Dermis blood vessel endothelial cell (primary cell): Measurements from ENCODE around the gene CORIN. TPM values are rescaled to one million over a fixed set of nuclear protein-coding genes. Genes with fewer than 3 reads are reported as not detected.
"Not testable (repeated sequence)": the region's sequence is repeated elsewhere in the genome, so short reads cannot be mapped to it uniquely, and the experiment has no call there.

Experiments used
- DNase-seq: peaks from one replicate; pipeline ENCODE4 v3.0.0; 2010
- total RNA-seq: library from RNA; depleted of rRNA; stranded (reverse); fragments of >200 nt; gene quantifications from 2 replicates; pipeline ENCODE4 v1.2.3, GENCODE V29; 2014

The CORIN gene
- total RNA-seq, 1 donor from 2014 or later = 0.51 TPM

GRCh38 chr4:47762376-47763266 lies 75.2 kb downstream of the CORIN start:
- no peak for DNase-seq

DNA sequence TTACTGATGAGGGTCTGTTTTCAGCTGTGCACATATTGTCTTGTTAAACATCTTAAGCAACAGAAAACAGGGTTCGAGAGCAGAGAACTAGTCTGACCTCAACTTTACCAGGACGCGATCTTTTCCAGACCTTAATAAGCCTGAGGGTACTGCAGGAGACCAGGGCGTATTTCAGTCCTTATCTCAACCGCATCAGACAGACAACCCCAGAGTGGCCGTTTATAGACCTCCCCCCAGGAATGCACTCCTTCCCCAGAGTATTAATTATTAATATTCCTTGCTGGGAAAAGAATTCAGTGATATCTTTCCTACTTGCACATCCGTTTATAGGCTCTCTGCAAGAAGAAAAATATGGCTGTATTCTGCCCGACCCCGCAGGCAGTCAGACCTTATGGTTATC lies 84.6 kb downstream of the CORIN start:
- not testable (repeated sequence) for DNase-seq

DNA sequence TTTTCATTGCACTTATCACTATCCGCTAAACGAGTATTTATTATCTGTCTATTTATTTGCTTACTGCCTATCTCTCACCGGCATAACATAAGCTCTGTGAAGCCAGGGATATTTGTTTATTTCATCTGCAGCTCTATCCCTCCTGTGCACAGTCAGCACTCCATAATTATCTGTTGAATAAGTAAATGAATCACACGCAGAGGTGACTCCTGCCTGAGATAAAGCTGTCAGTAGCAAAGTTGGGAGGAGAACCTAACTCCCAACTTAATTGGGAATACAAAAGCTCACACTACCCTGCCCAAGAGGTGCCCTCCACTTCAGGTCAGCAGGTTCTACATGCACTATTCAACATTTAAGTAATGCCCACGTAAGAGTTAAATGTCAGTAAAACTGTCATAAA lies 85.7 kb downstream of the CORIN start:
- no peak for DNase-seq

- DNase-seq = no peak
Observed at GRCh38 chr4:47750788-47751187, 87.1 kb downstream of the CORIN start.

GRCh38 chr4:47749858-47750257 lies 88.0 kb downstream of the CORIN start:
- no peak for DNase-seq

GRCh38 chr4:47749060-47749459 lies 88.8 kb downstream of the CORIN start:
- no peak for DNase-seq

- DNase-seq = no peak
Observed at GRCh38 chr4:47747846-47748494, 89.9 kb downstream of the CORIN start.

- no peak for DNase-seq
Observed at GRCh38 chr4:47747211-47747610, 90.7 kb downstream of the CORIN start.

DNA sequence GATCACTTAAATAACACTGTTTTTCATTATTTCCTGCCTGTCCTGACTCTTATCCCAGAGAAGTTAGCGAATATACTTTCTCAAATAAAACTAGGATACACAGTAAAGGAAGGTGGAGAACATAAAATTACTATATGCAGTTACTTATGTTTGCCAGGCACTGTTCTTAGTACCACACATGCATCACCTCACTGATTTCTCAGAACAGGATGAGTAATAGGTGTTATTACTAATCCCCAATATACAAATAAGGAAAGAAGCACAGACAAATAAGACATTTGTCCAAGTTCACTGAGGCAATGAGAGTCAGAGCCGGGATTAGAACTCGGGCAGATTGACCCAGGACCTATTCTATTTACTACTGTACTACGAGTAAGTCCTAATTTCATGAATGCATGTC lies 91.7 kb downstream of the CORIN start:
- no peak for DNase-seq

- no peak for DNase-seq
Observed at GRCh38 chr4:47744843-47745382, 93.0 kb downstream of the CORIN start.

DNA sequence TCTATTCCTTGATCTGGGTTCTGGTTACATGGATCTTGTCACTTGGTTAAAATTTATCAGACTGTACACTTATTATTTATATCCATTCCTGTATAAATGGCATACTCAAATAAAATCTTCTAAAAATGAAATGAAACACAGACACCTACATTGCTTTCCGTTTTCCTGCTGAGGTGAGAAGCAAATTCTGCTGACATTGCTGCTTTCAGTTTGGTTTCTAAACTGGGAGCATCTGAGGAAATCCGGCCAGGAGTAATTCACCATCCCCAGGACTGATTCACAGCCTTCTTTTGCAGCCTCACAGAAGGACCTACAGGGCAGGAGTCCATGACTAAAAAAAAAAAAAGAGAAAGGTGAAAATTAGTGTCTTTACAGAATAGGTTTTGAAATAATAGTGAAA lies 93.6 kb downstream of the CORIN start:
- DNase-seq = no peak

DNA sequence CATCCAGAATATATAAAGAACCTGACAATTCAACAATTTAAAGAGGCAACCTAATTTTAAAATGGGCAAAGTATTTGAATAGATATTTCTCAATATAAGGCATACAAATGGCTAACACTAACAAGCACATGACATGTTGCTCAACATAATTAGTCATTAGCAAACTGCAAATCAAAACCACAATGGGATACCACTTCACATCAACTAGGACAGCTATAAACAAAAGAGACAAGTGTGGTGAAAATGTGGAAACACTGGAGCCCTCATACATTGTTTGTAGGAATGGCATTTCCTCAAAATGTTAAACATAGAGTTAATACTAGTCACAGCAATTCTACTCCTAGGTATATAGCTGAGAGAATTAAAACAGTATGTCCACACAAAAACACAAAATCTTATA lies 96.7 kb downstream of the CORIN start:
- no peak for DNase-seq

- no peak for DNase-seq
Observed at GRCh38 chr4:47737326-47737725, 100.5 kb downstream of the CORIN start.

GRCh38 chr4:47736555-47736954 lies 101.3 kb downstream of the CORIN start:
- DNase-seq = no peak

GRCh38 chr4:47736146-47736545 lies 101.7 kb downstream of the CORIN start:
- DNase-seq = no peak

DNA sequence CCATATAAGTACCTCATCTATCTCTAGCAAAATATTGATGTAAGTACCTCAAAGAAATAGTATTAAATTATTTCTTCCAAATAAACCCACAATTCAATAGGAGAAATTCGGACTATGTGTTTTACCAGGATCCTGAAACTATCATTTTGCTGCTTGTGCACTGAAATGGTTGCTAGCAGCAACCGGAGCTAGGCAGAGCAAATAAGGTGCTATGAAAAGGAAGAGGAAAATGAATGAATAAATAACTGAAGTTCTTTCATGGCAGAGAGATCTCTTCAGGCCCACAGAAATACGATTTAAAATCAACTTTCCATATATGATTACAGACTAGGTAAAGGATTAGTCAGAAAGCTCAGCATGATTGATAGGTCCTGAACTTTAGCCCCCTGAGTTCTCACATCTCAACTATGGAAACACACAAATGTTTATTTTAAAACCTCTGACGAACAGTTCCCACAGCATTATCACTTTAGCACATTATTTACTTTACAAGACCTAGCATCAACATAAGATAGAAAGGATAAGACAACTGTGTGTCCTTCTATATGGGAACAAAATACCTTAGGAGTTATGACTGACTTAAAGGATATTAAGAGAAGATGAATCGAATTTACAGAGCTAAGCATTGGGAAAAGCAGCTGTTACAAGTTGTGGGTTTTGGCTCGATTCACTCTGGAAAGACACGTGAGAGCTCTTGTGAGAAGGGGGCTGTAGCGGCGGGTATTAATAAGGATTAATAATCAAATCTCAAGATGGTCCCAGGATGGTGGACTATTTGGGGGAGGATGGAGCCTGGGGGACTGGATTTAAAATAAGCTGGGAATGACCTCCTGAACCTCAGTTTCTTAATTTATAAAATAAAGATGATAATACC lies 104.3 kb downstream of the CORIN start:
- DNase-seq = no peak

- DNase-seq = no peak
Observed at GRCh38 chr4:47731182-47731581, 106.7 kb downstream of the CORIN start.

- DNase-seq = no peak
Observed at GRCh38 chr4:47729131-47729680, 108.7 kb downstream of the CORIN start.

GRCh38 chr4:47721892-47722575 lies 115.8 kb downstream of the CORIN start:
- no peak for DNase-seq

DNA sequence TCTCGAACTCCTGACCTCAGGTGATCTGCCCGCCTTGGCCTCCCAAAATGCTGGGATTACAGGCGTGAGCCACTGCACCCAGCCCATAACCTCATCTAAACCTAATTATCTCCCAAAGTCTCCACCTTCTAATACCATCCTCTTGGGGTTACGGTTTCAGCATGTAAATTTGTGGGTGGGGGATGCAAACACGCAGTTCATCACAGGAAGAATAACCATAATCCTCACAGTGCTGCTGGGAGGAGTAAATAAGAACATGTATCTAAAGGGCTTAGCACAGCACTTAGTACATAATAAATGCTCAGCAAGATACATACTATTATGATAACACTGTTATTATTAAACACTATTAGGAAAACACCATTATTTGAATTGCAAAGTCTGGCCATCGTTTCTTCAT lies 116.4 kb downstream of the CORIN start:
- DNase-seq = no peak

GRCh38 chr4:47720787-47721186 lies 117.1 kb downstream of the CORIN start:
- DNase-seq = no peak

GRCh38 chr4:47719576-47719975 lies 118.3 kb downstream of the CORIN start:
- DNase-seq = no peak
